Stimulated activated naive CD4-positive, alpha-beta T cell (primary cell): Measurements from ENCODE around the gene UBE2B.
"Not testable (repeated sequence)": the region's sequence is repeated elsewhere in the genome, so short reads cannot be mapped to it uniquely, and the experiment has no call there.

Source experiments
- DNase-seq, 6 experiments: peaks; one replicate each; lab custom pipeline; 2025; lab: John Stamatoyannopoulos, UW

Gene UBE2B

DNA sequence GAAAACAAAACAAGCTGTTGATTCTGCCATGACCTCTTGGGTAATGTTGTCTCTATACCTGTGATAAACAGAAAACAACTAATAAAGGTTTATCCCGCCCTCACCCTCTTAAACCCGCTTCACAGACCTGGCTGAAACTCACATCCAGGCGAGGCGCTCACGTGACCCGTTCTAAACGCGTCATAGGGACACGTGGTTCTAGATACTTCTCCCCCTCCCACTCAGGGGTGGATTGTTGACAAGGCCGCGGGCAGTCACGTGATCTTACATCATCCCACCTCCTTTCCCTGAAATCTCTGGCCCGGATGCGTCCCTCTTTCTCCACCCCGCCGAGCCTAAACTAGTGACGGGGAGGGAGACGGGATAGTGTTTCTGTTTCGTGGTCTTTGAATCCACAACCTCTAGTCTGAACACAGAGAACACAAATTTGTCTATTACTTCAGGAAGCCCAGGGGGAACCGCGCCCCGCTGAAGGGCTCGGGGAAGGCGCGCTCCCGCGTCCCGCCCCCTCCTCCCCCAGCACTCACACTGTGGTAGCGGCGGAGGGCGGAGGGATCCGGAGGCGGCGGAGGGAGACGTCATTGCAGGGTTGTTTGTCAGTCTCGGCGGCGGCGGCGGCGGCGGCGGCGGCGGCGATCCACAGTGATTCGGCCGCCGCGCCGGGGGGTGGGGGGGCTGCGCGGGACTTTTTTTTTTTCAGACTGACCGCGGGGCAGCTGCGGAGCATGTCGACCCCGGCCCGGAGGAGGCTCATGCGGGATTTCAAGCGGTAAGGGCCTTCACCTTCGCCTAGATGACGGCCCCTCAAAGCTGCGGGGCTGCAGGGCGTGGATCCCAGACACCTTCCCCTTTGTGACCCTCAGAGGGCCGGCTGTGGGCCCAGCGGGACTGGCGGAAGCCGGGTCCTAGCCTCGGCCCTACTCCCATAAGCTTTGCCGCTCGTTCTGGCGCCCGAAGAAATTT lies at the start of gene UBE2B:
Gene UBE2B (plus strand): TSS at position 699 of the 963 bp plus-strand sequence. CDS start 27 bp downstream, at position 726.
- DNase-seq = peak; percentile 96 to 100 (median 98)

DNA sequence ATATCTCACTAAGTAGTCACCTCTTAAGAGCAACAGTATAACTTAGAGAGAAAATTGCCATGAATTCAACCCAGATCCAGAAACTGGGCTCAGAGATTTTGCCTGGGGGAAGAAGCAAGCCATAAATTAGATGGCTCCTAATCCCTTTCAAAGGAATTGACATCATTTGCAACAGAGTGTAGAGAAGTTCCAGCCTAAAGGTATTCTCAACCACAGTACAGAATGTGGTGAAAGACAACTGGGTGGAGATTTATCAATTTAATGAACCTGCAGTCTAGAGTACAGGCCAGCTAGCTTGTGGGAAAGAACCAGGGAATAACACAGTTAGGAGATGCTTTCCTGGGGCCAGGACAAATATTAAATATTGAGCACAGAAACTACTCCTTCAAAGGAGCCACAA lies 44.0 kb upstream of the UBE2B start:
- no peak for DNase-seq

DNA sequence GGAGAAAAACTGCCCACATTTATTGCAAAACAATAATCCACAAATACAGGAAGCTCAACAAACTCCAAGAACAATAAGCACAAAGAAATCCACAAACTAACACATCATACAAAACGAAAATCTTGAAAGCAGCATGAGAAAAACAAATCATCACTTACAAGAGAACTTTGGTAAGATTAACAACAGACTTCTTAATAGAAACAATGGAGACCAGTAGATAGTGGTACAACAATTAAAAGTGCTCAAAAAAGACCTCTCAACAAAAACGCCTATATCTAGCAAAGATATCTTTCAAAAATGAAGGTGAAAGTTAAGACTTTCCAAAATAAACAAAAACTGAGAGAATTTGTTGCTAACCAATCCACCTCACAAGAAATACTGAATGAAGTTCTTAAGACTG lies 42.8 kb upstream of the UBE2B start:
- no peak for DNase-seq

DNA sequence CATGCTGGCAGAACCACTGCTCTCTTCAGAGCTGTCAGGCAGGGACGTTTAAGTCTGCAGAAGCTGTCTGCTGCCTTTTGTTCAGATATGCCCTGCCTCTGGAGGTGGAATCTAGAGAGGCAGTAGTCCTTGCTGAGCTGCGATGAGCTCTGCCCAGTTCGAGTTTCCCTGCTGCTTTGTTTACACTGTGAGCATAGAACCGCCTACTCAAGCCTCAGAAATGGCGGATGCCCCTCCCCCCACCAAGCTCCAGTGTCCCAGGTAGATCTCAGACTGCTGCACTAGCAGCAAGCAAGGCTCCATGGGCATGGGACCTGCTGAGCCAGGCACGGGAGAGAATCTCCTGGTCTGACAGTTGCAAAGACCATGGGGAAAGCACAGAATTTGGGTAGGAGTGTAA lies 34.5 kb upstream of the UBE2B start:
- not testable (repeated sequence) for DNase-seq

DNA sequence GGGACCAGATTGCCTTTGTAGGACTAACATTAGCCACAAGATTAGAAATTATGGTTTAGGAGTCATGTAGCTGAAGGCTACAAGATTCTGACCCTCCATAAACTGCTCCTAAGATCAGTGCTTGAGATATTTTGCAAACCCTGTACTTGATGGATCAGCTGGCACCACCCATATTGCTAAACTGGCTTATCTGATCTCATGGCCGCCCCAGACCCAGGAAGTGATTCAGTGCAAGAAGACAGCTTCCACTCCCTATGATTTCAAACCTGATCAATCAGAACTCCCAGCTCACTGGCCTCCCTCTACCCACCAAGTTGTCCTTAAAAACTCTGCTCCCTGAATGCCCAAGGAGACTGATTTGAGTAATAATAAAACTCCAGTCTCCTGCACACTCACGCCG lies 27.9 kb upstream of the UBE2B start:
- DNase-seq = not testable (repeated sequence)

DNA sequence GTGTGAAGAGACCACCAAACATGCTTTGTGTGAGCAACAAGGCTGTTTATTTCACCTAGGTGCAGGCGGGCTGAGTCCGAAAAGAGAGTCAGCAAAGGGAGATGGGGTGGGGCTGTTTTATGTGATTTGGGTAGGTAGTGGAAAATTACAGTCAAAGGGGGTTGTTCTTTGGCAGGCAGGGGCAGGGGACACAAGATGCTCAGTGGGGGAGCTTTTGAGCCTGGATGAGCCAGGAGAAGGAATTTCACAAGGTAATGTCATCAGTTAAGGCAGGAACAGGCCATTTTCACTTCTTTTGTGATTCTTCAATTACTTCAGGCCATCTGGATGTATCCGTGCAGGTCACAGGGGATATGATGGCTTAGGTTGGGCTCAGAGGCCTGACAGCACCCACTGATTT lies 25.9 kb upstream of the UBE2B start:
- DNase-seq = not testable (repeated sequence)

DNA sequence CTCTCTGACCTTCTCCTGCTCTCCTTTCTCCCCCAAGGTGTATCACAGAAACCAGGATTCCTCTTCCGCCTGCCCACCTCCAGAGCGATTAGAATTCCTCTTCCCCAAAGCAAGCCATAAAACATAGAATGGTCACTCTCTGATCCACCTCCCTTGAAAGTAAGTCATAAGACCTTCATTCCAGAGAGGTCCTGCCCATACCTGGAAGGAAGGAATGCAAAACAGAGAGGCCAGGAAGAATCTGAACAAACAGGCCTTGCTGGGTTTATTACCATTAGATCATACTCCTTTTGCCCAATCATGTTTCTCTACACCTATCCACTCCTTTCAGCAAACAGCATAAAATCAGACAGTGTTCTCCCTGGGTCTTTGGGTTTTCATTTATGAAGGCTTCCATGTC lies 25.4 kb upstream of the UBE2B start:
- DNase-seq = no peak

DNA sequence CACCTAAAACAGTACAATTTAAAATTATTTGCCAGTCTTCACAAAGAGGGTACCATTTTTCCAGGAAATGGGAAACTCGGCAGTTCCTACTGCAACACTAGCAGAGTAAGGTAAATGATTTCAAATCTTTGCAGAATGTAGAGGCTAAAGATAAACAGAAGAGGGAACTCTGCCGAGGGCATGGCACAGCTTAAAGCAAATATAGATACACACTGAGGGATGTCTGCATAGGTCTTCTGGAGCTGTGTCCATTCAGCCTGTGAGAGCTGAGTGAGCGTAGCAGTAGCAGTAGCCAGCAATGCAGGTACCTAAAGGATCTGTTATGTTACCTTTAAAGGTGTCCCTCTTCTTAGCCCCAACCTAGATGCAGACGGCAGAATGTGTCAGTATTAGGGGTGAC lies 21.9 kb upstream of the UBE2B start:
- no peak for DNase-seq

DNA sequence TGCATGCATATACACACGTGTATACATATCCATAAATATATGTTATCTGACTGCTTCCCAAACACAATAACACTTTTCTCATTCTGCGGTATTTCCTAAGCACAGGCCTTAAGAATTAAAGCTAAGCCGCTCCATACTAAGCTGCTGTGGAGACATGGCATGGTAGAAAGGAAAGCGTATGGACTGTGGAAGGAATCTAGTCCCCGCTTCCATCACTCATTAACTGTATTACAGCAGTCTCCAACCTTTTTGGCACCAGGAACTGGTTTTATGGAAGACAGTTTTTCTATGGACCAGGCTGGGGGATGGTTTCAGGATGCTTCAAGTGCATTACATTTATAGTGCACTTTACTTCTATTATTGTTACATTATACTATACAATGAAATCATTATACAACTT lies 15.7 kb upstream of the UBE2B start:
- DNase-seq = no peak

DNA sequence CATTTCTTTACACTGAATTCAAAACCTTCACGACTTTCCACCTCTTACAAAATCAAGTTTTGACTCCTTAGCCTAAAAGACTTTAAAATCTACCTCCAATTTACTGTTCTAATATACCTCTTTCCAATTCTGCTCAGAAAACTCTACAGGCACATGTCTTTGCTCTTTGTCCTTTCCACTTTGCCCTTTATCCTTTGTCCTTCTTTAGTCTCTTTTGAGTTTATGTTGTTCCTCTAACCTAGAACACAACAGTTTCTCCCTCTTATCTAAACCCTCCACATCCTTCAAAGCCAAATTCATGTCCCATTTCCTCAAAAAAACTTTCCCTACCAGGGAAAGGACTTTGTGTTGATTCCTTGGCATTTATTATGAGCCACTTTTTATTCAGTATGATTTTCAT lies 5.8 kb upstream of the UBE2B start:
- DNase-seq = no peak

DNA sequence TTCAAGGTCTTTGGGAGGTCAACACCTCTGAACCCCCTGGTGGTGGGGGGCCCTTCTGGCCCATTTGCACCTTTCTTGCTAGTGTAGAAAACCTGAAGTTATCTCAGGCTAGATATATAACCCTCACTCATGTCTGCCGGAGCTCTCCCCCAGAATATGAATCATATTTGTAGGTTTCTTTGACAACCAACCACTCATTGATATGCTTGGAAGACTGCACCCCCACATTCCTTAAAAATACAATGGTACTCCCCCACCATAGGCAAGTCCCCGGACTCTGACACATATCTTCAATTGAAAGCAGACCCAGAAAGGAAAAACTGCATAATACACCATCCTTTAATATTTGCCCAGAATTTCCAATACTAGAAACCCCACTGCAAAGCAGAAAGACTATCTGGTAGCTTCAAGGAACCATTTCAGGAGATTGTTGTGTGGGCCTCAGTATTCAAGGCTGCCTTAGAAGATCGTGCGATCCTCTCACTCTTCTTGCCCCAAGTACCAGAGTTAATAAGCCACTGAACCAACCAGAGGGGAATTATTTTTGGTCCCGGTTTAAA lies 978 bp upstream of the UBE2B start:
- DNase-seq = no peak

DNA sequence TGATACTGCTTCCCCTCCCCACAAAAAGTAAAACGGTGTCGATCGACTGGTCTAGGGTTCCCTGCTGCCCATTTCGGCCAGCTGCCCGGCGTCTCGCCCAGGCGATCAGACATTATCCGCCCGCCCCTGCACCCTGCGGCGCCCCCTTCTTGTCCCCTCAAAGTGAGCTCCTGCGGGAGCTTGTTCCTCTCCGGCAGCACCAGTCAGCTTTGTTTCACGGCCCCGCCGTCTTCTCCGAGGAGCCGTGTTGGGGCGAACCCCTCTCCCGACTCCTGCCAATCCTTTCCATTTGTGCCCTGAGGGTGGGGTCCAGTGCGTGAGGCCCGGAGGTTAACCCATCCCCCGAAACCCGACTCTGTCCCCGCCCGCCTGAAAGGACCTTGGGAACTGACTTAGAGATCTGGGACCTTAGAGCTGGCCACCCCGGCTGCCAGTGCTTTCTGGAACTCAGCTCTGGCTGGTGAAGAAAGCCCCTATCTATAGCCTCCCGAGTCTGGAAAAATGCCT lies 518 bp downstream of the UBE2B start:
- peak in 4 of 6 experiments; percentile 31 to 69 (median 43) for DNase-seq

DNA sequence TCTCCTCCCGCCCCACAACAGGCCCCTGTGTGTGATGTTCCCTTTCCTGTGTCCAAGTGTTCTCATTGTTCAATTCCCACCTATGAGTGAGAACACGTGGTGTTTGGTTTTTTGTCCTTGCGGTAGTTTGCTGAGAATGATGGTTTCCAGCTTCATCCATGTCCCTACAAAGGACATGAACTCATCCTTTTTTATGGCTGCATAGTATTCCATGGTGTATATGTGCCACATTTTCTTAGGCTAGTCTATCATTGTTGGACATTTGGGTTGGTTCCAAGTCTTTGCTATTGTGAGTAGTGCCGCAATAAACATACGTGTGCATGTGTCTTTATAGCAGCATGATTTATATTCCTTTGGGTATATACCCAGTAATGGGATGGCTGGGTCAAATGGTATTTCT lies 2.3 kb downstream of the UBE2B start:
- DNase-seq = not testable (repeated sequence)

DNA sequence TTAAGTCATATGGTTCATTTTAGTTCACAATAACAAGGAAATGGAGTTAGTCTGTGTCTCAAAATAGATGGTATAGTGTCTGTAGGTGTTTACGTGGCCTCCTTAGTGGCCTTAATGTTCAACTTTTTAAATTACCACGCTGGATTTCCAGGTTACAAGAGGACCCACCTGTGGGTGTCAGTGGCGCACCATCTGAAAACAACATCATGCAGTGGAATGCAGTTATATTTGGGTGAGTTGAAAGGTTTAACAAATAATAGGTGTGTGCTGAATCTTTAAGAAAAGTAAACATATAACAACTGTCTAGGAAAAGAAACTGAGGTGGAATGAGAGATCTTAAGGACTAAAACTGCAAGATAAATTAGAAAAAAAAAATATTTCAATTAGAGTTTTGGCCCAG lies 2.9 kb downstream of the UBE2B start:
- DNase-seq = peak in 3 of 6 experiments; percentile 10 to 28 (median 19)

DNA sequence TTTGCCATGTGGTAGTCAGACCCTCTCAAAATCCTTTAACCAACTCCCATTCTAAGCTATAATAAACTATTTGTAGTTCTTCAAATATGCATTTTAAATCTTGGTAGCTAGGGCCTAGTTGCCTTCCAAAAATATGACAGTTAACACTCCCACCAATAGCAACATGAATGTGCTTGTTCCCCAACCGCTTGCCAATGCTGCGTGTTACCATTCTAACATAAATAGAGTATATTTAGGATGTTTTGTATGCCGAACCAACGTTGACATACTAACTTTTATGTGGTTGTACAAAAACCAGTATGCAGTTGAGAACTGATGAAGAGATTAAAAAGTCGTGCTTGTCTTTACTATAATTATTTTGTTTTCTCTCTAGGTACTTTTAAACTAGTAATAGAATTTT lies 9.0 kb downstream of the UBE2B start:
- DNase-seq = peak in 3 of 6 experiments; percentile 35 to 55 (median 41)

DNA sequence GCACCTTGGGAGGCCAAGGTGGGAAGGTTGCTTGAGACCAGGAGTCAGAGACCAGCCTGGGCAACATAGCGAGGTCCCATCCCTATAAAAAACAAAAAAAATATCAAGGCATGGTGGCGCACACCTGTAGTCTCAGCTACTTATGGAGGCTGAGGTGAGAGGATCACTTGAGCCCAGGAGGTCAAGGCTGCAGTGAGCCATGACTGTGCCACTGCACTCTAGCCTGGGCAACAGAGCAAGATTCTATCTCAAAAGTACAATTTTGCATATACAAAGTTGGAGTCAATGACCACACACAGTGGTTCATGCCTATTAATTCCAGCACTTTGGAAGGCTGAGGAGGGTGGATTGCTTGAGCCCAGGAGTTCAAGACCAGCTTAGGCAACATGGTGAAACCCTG lies 10.8 kb downstream of the UBE2B start:
- not testable (repeated sequence) for DNase-seq

DNA sequence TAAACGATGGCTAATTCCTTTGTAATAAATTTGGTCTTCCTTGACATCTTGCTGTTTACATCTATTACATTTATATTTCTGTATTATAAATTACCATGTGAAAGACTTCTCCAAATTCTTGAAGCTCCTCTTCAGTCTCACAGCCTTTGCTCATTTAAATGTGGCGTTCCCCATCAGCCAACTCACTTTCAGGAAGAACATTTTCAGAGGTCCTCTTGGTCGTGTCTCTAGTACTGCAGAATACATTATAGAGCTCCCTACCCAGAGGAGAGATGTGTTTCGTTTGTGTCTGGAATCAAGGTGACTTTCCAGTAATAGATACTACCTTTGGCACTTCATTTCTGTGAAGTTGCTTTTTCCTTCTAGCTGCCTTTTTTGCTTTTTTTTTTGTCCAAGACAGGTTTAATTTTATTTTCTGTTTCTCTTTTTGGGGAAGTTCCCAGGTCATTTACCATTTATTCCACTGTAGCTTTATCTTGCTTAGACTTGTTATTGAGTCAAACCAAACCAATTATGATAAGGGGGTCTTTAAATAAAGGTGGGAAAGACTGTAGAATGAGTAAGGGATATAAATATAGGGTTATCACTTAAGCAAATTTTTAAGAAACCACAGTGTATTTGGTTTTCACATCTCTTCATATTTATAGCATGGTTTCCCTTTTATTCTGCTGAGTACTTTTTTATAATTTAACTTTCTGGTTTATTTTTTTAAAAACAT lies 12.8 kb downstream of the UBE2B start:
- DNase-seq = no peak

DNA sequence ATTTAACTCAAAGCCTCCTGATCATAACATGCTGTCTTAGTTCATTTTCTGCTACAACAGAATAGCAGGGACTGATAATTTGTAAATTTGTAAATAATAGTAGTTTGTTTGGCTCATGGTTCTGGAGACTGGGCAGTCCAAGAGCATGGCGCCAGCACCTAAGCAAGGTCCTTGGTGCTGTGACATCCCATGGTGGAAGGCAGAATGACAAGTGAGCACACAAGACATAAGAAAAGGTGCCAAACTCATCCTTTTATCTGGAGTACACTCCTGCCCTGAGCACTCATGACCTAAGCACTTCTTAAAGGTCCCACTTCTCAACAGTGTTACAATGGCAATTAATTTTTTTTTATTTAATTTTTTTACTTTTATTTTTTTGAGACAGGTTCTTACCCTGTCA lies 16.1 kb downstream of the UBE2B start:
- no peak for DNase-seq

DNA sequence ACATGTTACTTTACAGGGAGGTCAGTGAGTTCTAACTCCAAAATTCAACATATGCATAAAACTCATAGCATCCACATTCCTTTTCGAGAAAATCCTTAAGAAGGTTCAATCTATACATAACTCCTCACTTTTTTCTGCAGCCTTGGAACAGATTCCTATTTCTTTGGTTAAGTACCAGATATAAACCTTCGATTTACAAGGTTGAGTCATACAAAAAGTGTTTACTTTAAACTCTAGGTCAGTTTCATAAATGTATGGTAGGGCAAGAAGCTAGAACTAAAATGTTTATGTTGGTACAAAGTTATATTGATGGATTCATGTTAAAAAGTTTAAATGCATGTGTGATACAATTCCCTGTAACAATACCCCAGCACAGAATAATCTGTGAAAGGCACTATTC lies 20.9 kb downstream of the UBE2B start:
- no peak for DNase-seq

DNA sequence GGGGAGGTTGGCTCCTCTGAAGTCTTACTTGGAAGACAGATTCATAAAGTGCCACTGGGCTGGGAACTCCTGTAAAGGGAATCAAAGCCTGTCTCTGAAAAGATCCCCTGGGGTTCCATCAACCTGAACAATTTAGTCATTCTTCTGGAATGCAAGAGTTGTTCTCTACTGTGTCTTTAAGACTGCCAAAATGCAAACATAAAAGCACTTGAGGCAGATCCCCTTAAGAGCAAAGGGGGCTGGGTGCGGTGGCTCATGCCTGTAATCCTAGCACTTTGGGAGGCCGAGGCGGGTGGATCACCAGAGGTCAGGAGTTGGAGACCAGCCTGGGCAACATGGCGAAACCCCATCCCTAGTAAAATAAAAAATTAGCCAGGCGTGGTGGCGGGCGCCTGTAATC lies 23.6 kb downstream of the UBE2B start:
- DNase-seq = no peak

DNA sequence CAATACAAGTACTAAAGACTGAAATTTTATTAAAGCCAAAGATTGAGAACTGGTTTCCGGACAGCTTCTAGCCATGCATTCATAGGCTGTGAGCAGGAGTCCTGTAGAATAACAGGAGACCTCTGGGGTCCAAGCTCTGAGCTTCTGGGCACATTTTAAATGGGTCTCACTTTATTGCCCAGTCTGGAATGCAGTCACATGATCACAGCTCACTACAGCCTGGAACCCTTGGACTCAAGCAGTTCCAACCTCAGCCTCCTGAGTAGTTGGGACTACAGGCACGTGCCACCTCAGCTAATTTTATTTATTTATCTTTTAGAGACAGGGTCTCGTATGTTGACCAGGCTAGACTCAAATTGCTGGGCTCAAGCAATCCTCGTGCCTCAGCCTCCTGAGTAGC lies 24.9 kb downstream of the UBE2B start:
- DNase-seq = no peak

DNA sequence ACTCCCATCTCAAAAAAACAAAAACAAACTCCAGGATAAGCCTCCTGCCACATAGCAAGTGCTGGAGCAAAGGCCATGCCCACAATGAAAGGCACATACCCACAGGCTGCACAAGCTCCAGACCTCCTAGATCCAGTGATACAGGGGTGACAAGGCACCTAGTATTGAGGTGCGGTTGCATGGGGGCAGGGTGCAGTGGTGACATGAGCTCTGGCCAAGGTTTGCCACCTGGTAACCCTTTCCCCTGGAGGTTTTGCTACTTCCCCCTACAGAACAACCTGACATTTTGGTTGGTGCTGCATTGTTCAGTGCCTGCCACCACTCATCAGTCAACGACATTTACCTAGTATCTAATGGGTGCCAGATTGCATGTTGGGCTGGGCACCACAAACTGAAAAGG lies 25.8 kb downstream of the UBE2B start:
- DNase-seq = no peak
